GM12875 (cell line): ENCODE measurements around the gene VSIG10L.
A peak's percentile ranks its signal among the peaks of the same experiment; 100 is the strongest.

Experiments
- H3K4me3 ChIP-seq: one replicate; pipeline ENCODE4 v1.5.1; 2011; ENCODE audit warnings: low read depth, low read length, control low read depth
- CTCF ChIP-seq: IDR thresholded peaks from 2 replicates; pipeline ENCODE4 v1.5.1; 2011; ENCODE audit warnings: low read depth, mild to moderate bottlenecking, control low read depth, inconsistent platforms, low read length, moderate library complexity, borderline replicate concordance; ENCODE audit not compliant: insufficient read depth

The VSIG10L gene

GRCh38 chr19:51380379-51380778, 38.4 kb upstream of the VSIG10L start:
- no peak for TF ChIP-seq CTCF
- H3K4me3 ChIP-seq, result no peak overlapping the region

GRCh38 chr19:51377422-51377821, 35.5 kb upstream of the VSIG10L start:
- TF ChIP-seq CTCF, result no peak
- H3K4me3 ChIP-seq, result no peak overlapping the region

GRCh38 chr19:51375504-51376221, 33.7 kb upstream of the VSIG10L start:
- TF ChIP-seq CTCF, result no peak

GRCh38 chr19:51372649-51373504, 30.9 kb upstream of the VSIG10L start, which contains the start of gene NKG7:
Gene NKG7, minus strand, starts transcription at chr19:51372654. Its CDS starts 119 bp downstream, at chr19:51372535.
- peak within 1 kb of the TSS; percentile 19 for H3K4me3 ChIP-seq
- no peak for TF ChIP-seq CTCF

More at GRCh38 chr19:51375504-51376221, 33.7 kb upstream of the VSIG10L start:
- no peak overlapping the region for H3K4me3 ChIP-seq

GRCh38 chr19:51372021-51372648, 30.2 kb upstream of the VSIG10L start:
- TF ChIP-seq CTCF, result no peak
- peak overlapping the region; percentile 19 for H3K4me3 ChIP-seq

- no peak overlapping the region for H3K4me3 ChIP-seq
- no peak for TF ChIP-seq CTCF
Measured at GRCh38 chr19:51371186-51371690, 29.3 kb upstream of the VSIG10L start.
